HEK293 (cell line): ENCODE measurements around the gene FRMPD4.
A peak's percentile ranks its signal among the peaks of the same experiment; 100 is the strongest.

ENCODE experiments used
- CTCF ChIA-PET: fragments of 350-600 bp; formaldehyde crosslinking; extraction: SDS; loops from one replicate; lab custom pipeline; 2021; ENCODE audit warnings: antibody characterized with exemption; lab: Yijun Ruan, JAX
- POLR2A ChIA-PET: fragments of 300-600 bp; formaldehyde crosslinking; extraction: SDS; loops from one replicate; lab custom pipeline; 2020; ENCODE audit warnings: antibody characterized with exemption, inconsistent platforms; lab: Yijun Ruan, JAX
- H3K27ac ChIP-seq: fragments of 200-500 bp; sonication (Bioruptor generic); 2 replicates; pipeline ENCODE4 v1.5.1; 2014; ENCODE audit warnings: low read depth, low read length, control low read depth, inconsistent platforms; ENCODE audit errors: extremely low read depth
- H3K36me3 ChIP-seq, 2 experiments: fragments of 200-500 bp in 1 of 2; sonication (Bioruptor generic) in 1 of 2; 1 replicate in 1 of 2; 2 replicates in 1 of 2; pipeline ENCODE4 v1.5.1; 2014 to 2017; ENCODE audit warnings: inconsistent platforms in 2 of 2, low read length in 2 of 2; ENCODE audit not compliant: control insufficient read depth in 2 of 2, insufficient read depth in 1 of 2
- H3K4me1 ChIP-seq: fragments of 200-500 bp; sonication (Bioruptor generic); 2 replicates; pipeline ENCODE4 v1.5.1; 2014; ENCODE audit warnings: mild to moderate bottlenecking, low read length, inconsistent platforms; ENCODE audit not compliant: control insufficient read depth, insufficient read depth
- H3K4me3 ChIP-seq: 2 replicates; pipeline ENCODE4 v1.5.1; 2011; ENCODE audit warnings: low read depth, mild to moderate bottlenecking, control low read depth, low read length, moderate library complexity
- H3K9me3 ChIP-seq: fragments of 200-500 bp; sonication (Bioruptor generic); 2 replicates; pipeline ENCODE4 v1.5.1; 2014; ENCODE audit warnings: low read depth, low read length, inconsistent platforms; ENCODE audit not compliant: control insufficient read depth, insufficient read depth
- AEBP2 ChIP-seq: fragments of 450-650 bp; formaldehyde crosslinking; IDR thresholded peaks from 2 replicates; pipeline ENCODE4 v1.5.1; 2016; ENCODE audit warnings: missing biosample characterization, missing genetic modification characterization, borderline replicate concordance
- BCL11B ChIP-seq: fragments of 450-650 bp; formaldehyde crosslinking; IDR thresholded peaks from 2 replicates; pipeline ENCODE4 v1.5.1; 2016; ENCODE audit warnings: low read depth, missing biosample characterization, missing genetic modification characterization
- CTCF ChIP-seq: fragments of 450-650 bp; formaldehyde crosslinking; IDR thresholded peaks from 2 replicates; pipeline ENCODE4 v1.5.1; 2016; ENCODE audit warnings: missing biosample characterization, missing genetic modification characterization
- KLF1 ChIP-seq: fragments of 450-650 bp; formaldehyde crosslinking; IDR thresholded peaks from 2 replicates; pipeline ENCODE4 v1.5.1; 2016; ENCODE audit warnings: missing biosample characterization, missing genetic modification characterization
- MYNN ChIP-seq: fragments of 450-650 bp; formaldehyde crosslinking; IDR thresholded peaks from 2 replicates; pipeline ENCODE4 v1.5.1; 2016; ENCODE audit warnings: missing biosample characterization, missing genetic modification characterization, borderline replicate concordance
- PRDM10 ChIP-seq: fragments of 450-650 bp; formaldehyde crosslinking; IDR thresholded peaks from 2 replicates; pipeline ENCODE4 v1.5.1; 2016; ENCODE audit warnings: missing biosample characterization, missing genetic modification characterization
- PRDM4 ChIP-seq: fragments of 450-650 bp; formaldehyde crosslinking; IDR thresholded peaks from 2 replicates; pipeline ENCODE4 v1.5.1; 2017; ENCODE audit warnings: missing biosample characterization, missing genetic modification characterization
- PRDM6 ChIP-seq: fragments of 450-650 bp; formaldehyde crosslinking; IDR thresholded peaks from 2 replicates; pipeline ENCODE4 v1.5.1; 2017; ENCODE audit warnings: missing biosample characterization, missing genetic modification characterization
- REST ChIP-seq: fragments of 450-650 bp; formaldehyde crosslinking; IDR thresholded peaks from 2 replicates; pipeline ENCODE4 v1.5.1; 2016; ENCODE audit warnings: missing biosample characterization, missing genetic modification characterization
- ZBTB20 ChIP-seq: fragments of 450-650 bp; formaldehyde crosslinking; IDR thresholded peaks from 2 replicates; pipeline ENCODE4 v1.5.1; 2016; ENCODE audit warnings: missing biosample characterization, missing genetic modification characterization
- ZBTB26 ChIP-seq: fragments of 450-650 bp; formaldehyde crosslinking; optimal IDR thresholded peaks from 2 replicates; pipeline ENCODE3; 2016; ENCODE audit warnings: missing biosample characterization, mild to moderate bottlenecking, missing genetic modification characterization
- ZNF184 ChIP-seq: fragments of 450-650 bp; IDR thresholded peaks from 2 replicates; pipeline ENCODE4 v1.5.1; 2018; ENCODE audit warnings: missing biosample characterization, mild to moderate bottlenecking, missing genetic modification characterization
- ZNF37A ChIP-seq: fragments of 450-650 bp; IDR thresholded peaks from 2 replicates; pipeline ENCODE4 v1.5.1; 2018; ENCODE audit warnings: missing biosample characterization, missing genetic modification characterization
- ZNF629 ChIP-seq: fragments of 450-650 bp; formaldehyde crosslinking; IDR thresholded peaks from 2 replicates; pipeline ENCODE4 v1.5.1; 2017; ENCODE audit warnings: missing biosample characterization, missing genetic modification characterization
- ZNF660 ChIP-seq: fragments of 450-650 bp; IDR thresholded peaks from 2 replicates; pipeline ENCODE4 v1.5.1; 2018; ENCODE audit warnings: missing biosample characterization, mild to moderate bottlenecking, missing genetic modification characterization
- ZNF701 ChIP-seq: fragments of 450-650 bp; formaldehyde crosslinking; IDR thresholded peaks from 2 replicates; pipeline ENCODE4 v1.5.1; 2016; ENCODE audit warnings: missing biosample characterization, missing genetic modification characterization
- ZNF76 ChIP-seq: fragments of 450-650 bp; formaldehyde crosslinking; IDR thresholded peaks from 2 replicates; pipeline ENCODE4; 2016; ENCODE audit warnings: low read depth, missing biosample characterization, missing genetic modification characterization, borderline replicate concordance
- ZNF785 ChIP-seq: fragments of 450-650 bp; formaldehyde crosslinking; IDR thresholded peaks from 2 replicates; pipeline ENCODE4 v1.5.1; 2016; ENCODE audit warnings: missing biosample characterization, missing genetic modification characterization

FRMPD4 gene

GRCh38 chrX:12137951-12138360 is 317 bp upstream of the FRMPD4 start (continued):
- TF ChIP-seq CTCF (tag by site-specific recombination) (no peak), PRDM10 (tag by site-specific recombination) (0 out of 2 replicates have a peak, but pooled peaks have one; percentile 16)

- Histone ChIP-seq H3K4me3 (no peak overlapping the region), H3K27ac (peak overlapping the region; percentile 88; the same call in 1 of the 2 replicates), H3K9me3 (no peaks in the 10 kb centered on the region), H3K4me1 (peaks cover 11% of the 10 kb centered on the region), H3K36me3 (no peaks in the 10 kb centered on the region)
- CTCF ChIA-PET = interaction anchor here (0.8 to 1.4 kb wide), 3 partner anchors 35 to 562 kb away, joined by 3 to 4 read pairs (median 3); no protein-coding TSS in a partner anchor
- POLR2A ChIA-PET = no interaction called here
- TF ChIP-seq BCL11B (tag by site-specific recombination) (no peak), ZNF184 (tag by site-specific recombination) (no peak), PRDM6 (tag by site-specific recombination) (no peak), ZNF660 (no peak), ZNF785 (no peak), AEBP2 (tag by site-specific recombination) (no peak), KLF1 (no peak), PRDM4 (no peak), ZBTB26 (tag by site-specific recombination) (no peak), ZNF629 (tag by site-specific recombination) (no peak), REST (tag by site-specific recombination) (0 out of 2 replicates have a peak, but pooled peaks have one; percentile 24), ZNF76 (tag by site-specific recombination) (no peak), ZBTB20 (tag by site-specific recombination) (0 out of 2 replicates have a peak, but pooled peaks have one; percentile 19), ZNF701 (tag by site-specific recombination) (no peak), MYNN (tag by site-specific recombination) (no peak), ZNF37A (tag by site-specific recombination) (no peak)
Measured at GRCh38 chrX:12139934-12140611, 1.8 kb downstream of the FRMPD4 start.
